H1 (cell line): ENCODE data around the gene NXPH4. TPM values are rescaled to one million over a fixed set of nuclear protein-coding genes. Genes with fewer than 3 reads are reported as not detected.
A peak's percentile ranks its signal among the peaks of the same experiment; 100 is the strongest.

Source experiments
- CTCF ChIA-PET: fragments of 300-600 bp; sonication (Branson Sonifier 250); formaldehyde crosslinking; loops from one replicate; lab custom pipeline; 2021; ENCODE audit not compliant: partially characterized antibody; lab: Charles Lee
- POLR2A ChIA-PET: fragments of 300-600 bp; sonication (Branson Sonifier 250); formaldehyde crosslinking; loops from one replicate; lab custom pipeline; 2021; ENCODE audit warnings: inconsistent platforms; ENCODE audit not compliant: partially characterized antibody; lab: Charles Lee
- DNase-seq, 2 experiments: peaks; one replicate each; pipeline versions ENCODE4 v3.0.0 to v3.0.0-alpha.2; 2010 to 2022; ENCODE audit warnings: low spot score in 2 of 2, low read depth in 1 of 2, mixed read lengths in 1 of 2
- FAIRE-seq: peaks from 2 replicates; lab custom pipeline; 2011; peaks lifted over from hg19 to GRCh38; lab: Jason Lieb, UNC
- H2AFZ ChIP-seq: 2 replicates; pipeline ENCODE4 v1.8.1; 2012; ENCODE audit warnings: low read length, inconsistent platforms
- H2AK5ac ChIP-seq: 2 replicates; pipeline ENCODE4 v1.6.1; 2013; ENCODE audit warnings: low read depth, low read length
- H2BK120ac ChIP-seq: replicated peaks from 2 replicates; pipeline ENCODE3; 2013; ENCODE audit warnings: low read depth, low read length, inconsistent platforms
- H2BK12ac ChIP-seq: 2 replicates; pipeline ENCODE4 v1.6.1; 2013; ENCODE audit warnings: low read depth, low read length
- H2BK15ac ChIP-seq: 2 replicates; pipeline ENCODE4 v1.6.1; 2013; ENCODE audit warnings: low read length
- H2BK20ac ChIP-seq: 2 replicates; pipeline ENCODE4 v1.6.1; 2013; ENCODE audit warnings: low read length
- H2BK5ac ChIP-seq: 2 replicates; pipeline ENCODE4 v1.6.1; 2013; ENCODE audit warnings: low read depth, low read length
- H3K14ac ChIP-seq: 2 replicates; pipeline ENCODE4 v1.6.1; 2013; ENCODE audit warnings: inconsistent platforms; ENCODE audit not compliant: insufficient read length
- H3K18ac ChIP-seq: 2 replicates; pipeline ENCODE4 v1.6.1; 2013; ENCODE audit warnings: low read length; ENCODE audit errors: extremely low read depth
- H3K23ac ChIP-seq: 2 replicates; pipeline ENCODE4 v1.6.1; 2013; ENCODE audit warnings: inconsistent platforms; ENCODE audit not compliant: insufficient read length
- H3K23me2 ChIP-seq: 2 replicates; pipeline ENCODE4 v1.6.1; 2013; ENCODE audit warnings: low read depth, low read length
- H3K27ac ChIP-seq: 2 replicates; pipeline ENCODE4 v1.6.1; 2011; ENCODE audit warnings: low read depth, low read length, inconsistent platforms
- H3K27me3 ChIP-seq, 4 experiments: replicated peaks in 1 of 4; 1 replicate in 1 of 4; 2 replicates in 3 of 4; pipeline versions ENCODE4 v1.6.1 to v1.8.1; 2011 to 2013; ENCODE audit warnings: low read length in 3 of 4, mild to moderate bottlenecking in 3 of 4, inconsistent platforms in 2 of 4, mixed read lengths in 2 of 4, moderate library complexity in 1 of 4; ENCODE audit not compliant: control insufficient read depth in 3 of 4, insufficient read depth in 3 of 4; ENCODE audit errors: extremely low read depth in 1 of 4
- H3K36me3 ChIP-seq, 4 experiments: 2 replicates each; pipeline versions ENCODE4 v1.6.1 to v1.8.1; 2011 to 2013; ENCODE audit warnings: mild to moderate bottlenecking in 4 of 4, low read length in 3 of 4, moderate library complexity in 2 of 4, control low read depth in 1 of 4, inconsistent platforms in 1 of 4; ENCODE audit not compliant: insufficient read depth in 4 of 4, control insufficient read depth in 2 of 4
- H3K4ac ChIP-seq: replicated peaks from 2 replicates; pipeline ENCODE3; 2013; ENCODE audit warnings: low read length, low read depth, mixed read lengths, inconsistent platforms; ENCODE audit not compliant: insufficient read length
- H3K4me1 ChIP-seq, 4 experiments: replicated peaks in 1 of 4; 1 replicate in 1 of 4; 2 replicates in 3 of 4; pipeline versions ENCODE4 v1.6.1 to v1.8.1; 2011 to 2013; ENCODE audit warnings: low read length in 3 of 4, inconsistent platforms in 2 of 4, mixed read lengths in 1 of 4; ENCODE audit not compliant: insufficient read depth in 4 of 4, control insufficient read depth in 3 of 4
- H3K4me2 ChIP-seq, 2 experiments: 2 replicates each; pipeline versions ENCODE4 v1.6.1 to v1.8.1; 2011 to 2013; ENCODE audit warnings: low read depth in 2 of 2, low read length in 2 of 2, control low read depth in 1 of 2, inconsistent platforms in 1 of 2, mild to moderate bottlenecking in 1 of 2; ENCODE audit not compliant: insufficient read depth in 1 of 2
- H3K4me3 ChIP-seq, 4 experiments: fragments of 200-600, 300-600 bp in 1 of 4; sonication (generic), shearing (Covaris generic), sonication (Bioruptor Twin) in 1 of 4; 2 replicates each; pipeline versions ENCODE4 v1.5.1 to v1.8.1; 2011 to 2016; ENCODE audit warnings: low read length in 4 of 4, low read depth in 3 of 4, control low read depth in 2 of 4, inconsistent platforms in 2 of 4, mild to moderate bottlenecking in 2 of 4, mixed read lengths in 1 of 4, moderate library complexity in 1 of 4; ENCODE audit not compliant: insufficient read depth in 2 of 4; ENCODE audit errors: extremely low read depth in 1 of 4
- H3K56ac ChIP-seq: replicated peaks from 2 replicates; pipeline ENCODE3; 2013; ENCODE audit warnings: low read depth, mild to moderate bottlenecking, mixed read lengths, low read length, inconsistent platforms; ENCODE audit not compliant: insufficient read length
- H3K79me1 ChIP-seq: 2 replicates; pipeline ENCODE4 v1.6.1; 2013; ENCODE audit warnings: low read depth, low read length, control low read depth
- H3K79me2 ChIP-seq, 2 experiments: 2 replicates each; pipeline versions ENCODE4 v1.6.1 to v1.8.1; 2012 to 2013; ENCODE audit warnings: low read length in 2 of 2, mild to moderate bottlenecking in 2 of 2, inconsistent platforms in 1 of 2; ENCODE audit not compliant: insufficient read depth in 2 of 2, control insufficient read depth in 1 of 2
- H3K9ac ChIP-seq, 4 experiments: replicated peaks in 1 of 4; 1 replicate in 1 of 4; 2 replicates in 3 of 4; pipeline versions ENCODE4 v1.6.1 to v1.8.1; 2011 to 2013; ENCODE audit warnings: low read depth in 3 of 4, low read length in 3 of 4, control low read depth in 2 of 4, mild to moderate bottlenecking in 2 of 4, moderate library complexity in 2 of 4, inconsistent platforms in 1 of 4; ENCODE audit errors: extremely low read depth in 1 of 4
- H3K9me3 ChIP-seq, 2 experiments: 2 replicates each; pipeline versions ENCODE4 v1.6.1 to v1.8.1; 2012 to 2013; ENCODE audit warnings: mild to moderate bottlenecking in 2 of 2, moderate library complexity in 2 of 2, control low read depth in 1 of 2, inconsistent platforms in 1 of 2, low read depth in 1 of 2, low read length in 1 of 2, mixed read lengths in 1 of 2; ENCODE audit not compliant: insufficient read depth in 2 of 2
- H4K20me1 ChIP-seq, 2 experiments: replicated peaks in 1 of 2; 2 replicates each; pipeline versions ENCODE3 to v1.8.1; 2011 to 2013; ENCODE audit warnings: inconsistent platforms in 2 of 2, low read length in 2 of 2, mild to moderate bottlenecking in 1 of 2; ENCODE audit not compliant: insufficient read depth in 2 of 2, control insufficient read depth in 1 of 2
- H4K5ac ChIP-seq: 2 replicates; pipeline ENCODE4 v1.6.1; 2013; ENCODE audit warnings: low read length, low read depth, mixed read lengths, inconsistent platforms; ENCODE audit not compliant: insufficient read length
- H4K8ac ChIP-seq: 2 replicates; pipeline ENCODE4 v1.8.0; 2013; ENCODE audit warnings: mild to moderate bottlenecking, moderate library complexity, low read length, inconsistent platforms; ENCODE audit not compliant: insufficient read depth; ENCODE audit errors: extremely low read depth
- H4K91ac ChIP-seq: replicated peaks from 2 replicates; pipeline ENCODE3; 2013; ENCODE audit warnings: low read length, mixed read lengths, inconsistent platforms; ENCODE audit not compliant: insufficient read length
- CBX8 ChIP-seq: fragments of 300-800, 300-1000 bp; sonication (generic); IDR thresholded peaks from 2 replicates; pipeline ENCODE4 v1.7.1; 2016; ENCODE audit warnings: low read depth, low read length, borderline replicate concordance
- JUN ChIP-seq: IDR thresholded peaks from 2 replicates; pipeline ENCODE4 v1.6.1; 2011; ENCODE audit warnings: low read depth, mild to moderate bottlenecking, improper control_type of control experiment, low read length
- JUND ChIP-seq: IDR thresholded peaks from 2 replicates; pipeline ENCODE4 v1.6.1; 2011; ENCODE audit warnings: mild to moderate bottlenecking, improper control_type of control experiment, low read length
- MAFK ChIP-seq: IDR thresholded peaks from 2 replicates; pipeline ENCODE4 v1.6.1; 2012; ENCODE audit warnings: low read depth, mild to moderate bottlenecking, improper control_type of control experiment, low read length
- POLR2A ChIP-seq, 2 experiments: IDR thresholded peaks; 1 replicate in 1 of 2; 2 replicates in 1 of 2; pipeline ENCODE4 v1.6.1; 2011; ENCODE audit warnings: low read depth in 2 of 2, low read length in 2 of 2, mild to moderate bottlenecking in 2 of 2; ENCODE audit errors: control extremely low read depth in 1 of 2
- SIRT6 ChIP-seq: IDR thresholded peaks from one replicate; pipeline ENCODE4 v1.7.1; 2012; ENCODE audit warnings: low read length, inconsistent platforms
- TAF7 ChIP-seq: optimal IDR thresholded peaks from 2 replicates; pipeline ENCODE3; 2011; ENCODE audit warnings: low read depth, mild to moderate bottlenecking, inconsistent platforms, low read length, moderate library complexity, borderline replicate concordance
- TCF12 ChIP-seq: IDR thresholded peaks from 2 replicates; pipeline ENCODE4 v1.6.1; 2011; ENCODE audit warnings: low read depth, mild to moderate bottlenecking, low read length
- WGBS, 2 experiments: shearing (Covaris generic) in 1 of 2; methylation state at CpG; one replicate each; pipeline versions ENCODE4 v1.1.6 to v1.1.7; 2013 to 2015; ENCODE audit warnings: low lambda C conversion rate in 2 of 2, mixed read lengths in 2 of 2, inconsistent platforms in 1 of 2, low coverage in 1 of 2, missing lambda C conversion rate in 1 of 2; ENCODE audit not compliant: insufficient replicate concordance in 2 of 2, insufficient coverage in 1 of 2, insufficient read length in 1 of 2; ENCODE audit errors: extremely low coverage in 1 of 2, missing lambda C conversion rate in 1 of 2; 5-methylcytosine and 5-hydroxymethylcytosine counted together
- polyA plus RNA-seq, 7 experiments: library from polyadenylated mRNA; depleted of rRNA in 3 of 7; stranded (reverse) in 5 of 7; unstranded in 2 of 7; fragments of >200 nt in 5 of 7; fragments of 200-250 nt in 2 of 7; gene quantifications; 1 replicate in 5 of 7; 2 replicates in 1 of 7; 4 replicates in 1 of 7; pipeline versions ENCODE4 v1.2.1 to v1.2.3, GENCODE V29; 2011 to 2013; ENCODE audit warnings: missing spikeins in 2 of 7, mixed read lengths in 2 of 7
- total RNA-seq: library from RNA; stranded (reverse); fragmentation: NEBNext Ultra II Directional; extraction: Animal tissue kit (Norgen Biotek cat#: 25700); gene quantifications from 2 replicates; pipeline ENCODE4 v1.2.1, GENCODE V29; 2021
- TF ChIP-seq, protein P1 (sequence below): IDR thresholded peaks from 2 replicates; pipeline ENCODE4 v1.6.1; 2011; ENCODE audit warnings: low read length, improper control_type of control experiment
- TF ChIP-seq, protein P2 (sequence below): IDR thresholded peaks from 2 replicates; pipeline ENCODE4 v1.6.1; 2012; ENCODE audit warnings: inconsistent platforms

Gene NXPH4
- total and polyA plus RNA-seq, 2 of the 8 experiments (the other 6 are each of a cell fraction or from before 2014, with no cell fraction given) = 0.92 to 1.7 TPM

DNA sequence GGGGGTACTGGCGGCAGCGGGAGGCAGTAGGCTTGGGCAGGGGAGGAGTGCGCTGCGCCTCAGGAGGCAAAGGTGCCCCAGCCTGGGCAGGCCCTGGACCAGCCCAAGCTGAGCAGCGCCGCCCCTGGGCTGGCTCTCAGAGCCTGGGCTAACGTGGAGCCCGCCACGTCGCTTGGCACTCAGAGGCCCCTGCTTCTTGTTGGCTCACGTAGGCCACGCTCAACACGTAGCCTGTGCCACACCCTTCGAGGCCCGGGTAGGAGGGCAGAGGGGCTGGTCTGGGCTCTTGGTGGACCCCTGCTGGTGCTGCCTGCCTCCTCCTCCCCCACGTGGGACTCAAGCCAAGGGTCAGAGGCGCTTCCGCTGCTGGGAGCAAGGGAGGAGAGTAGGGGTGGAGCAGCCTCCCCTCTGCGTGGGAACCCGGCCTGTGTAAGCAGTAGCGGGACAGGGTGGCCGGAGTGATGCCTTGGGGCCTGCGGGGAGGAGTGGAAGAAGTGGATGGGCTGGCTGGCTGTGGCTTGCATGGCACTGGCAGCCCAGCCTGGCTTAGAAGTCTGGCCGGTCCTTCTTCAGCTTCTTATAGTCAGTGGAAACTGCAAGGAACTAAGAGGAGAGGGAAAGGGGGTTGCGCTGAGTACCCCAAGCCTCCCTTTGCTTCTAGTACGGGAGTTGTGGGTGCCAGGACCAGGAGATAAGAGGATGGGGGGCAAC is 18.6 kb downstream of the NXPH4 start:
- H3K79me2 ChIP-seq = peaks cover 6 to 13% of the 10 kb centered on the region in 2 experiments; a peak in 3 of 4 replicates
- H3K9ac ChIP-seq = no peak overlapping the region
- H3K14ac ChIP-seq = no peak overlapping the region
- TF ChIP-seq MAFK (no peak), JUN (no peak), JUND (no peak), CBX8 (no peak), TCF12 (no peak), TAF7 (no peak), POLR2A (IDR thresholded peaks at IDR 0.05; ENCODE audit: control extremely low read depth in 1 of 2, low read depth in 2 of 2, low read length in 2 of 2) (no peak; a peak in 2 of 3 replicates), SIRT6 (no peak)
- TF ChIP-seq, protein P1, sequence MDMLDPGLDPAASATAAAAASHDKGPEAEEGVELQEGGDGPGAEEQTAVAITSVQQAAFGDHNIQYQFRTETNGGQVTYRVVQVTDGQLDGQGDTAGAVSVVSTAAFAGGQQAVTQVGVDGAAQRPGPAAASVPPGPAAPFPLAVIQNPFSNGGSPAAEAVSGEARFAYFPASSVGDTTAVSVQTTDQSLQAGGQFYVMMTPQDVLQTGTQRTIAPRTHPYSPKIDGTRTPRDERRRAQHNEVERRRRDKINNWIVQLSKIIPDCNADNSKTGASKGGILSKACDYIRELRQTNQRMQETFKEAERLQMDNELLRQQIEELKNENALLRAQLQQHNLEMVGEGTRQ = 0 out of 2 replicates have a peak, but pooled peaks have one; percentile 19
- TF ChIP-seq, protein P2, sequence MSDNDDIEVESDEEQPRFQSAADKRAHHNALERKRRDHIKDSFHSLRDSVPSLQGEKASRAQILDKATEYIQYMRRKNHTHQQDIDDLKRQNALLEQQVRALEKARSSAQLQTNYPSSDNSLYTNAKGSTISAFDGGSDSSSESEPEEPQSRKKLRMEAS = peak; percentile 48; the same call in 1 of the 2 replicates
- peaks cover 25 to 38% of the 10 kb centered on the region in 2 experiments for H4K20me1 ChIP-seq
- DNase-seq (peak in 1 of 2 experiments; percentile 65), FAIRE-seq (no peak)
- no peak overlapping the region for H2AFZ ChIP-seq
- H3K4me3 ChIP-seq = no peak overlapping the region; a peak in 1 of 8 replicates
- no peak overlapping the region for H2BK20ac ChIP-seq
- no peak overlapping the region for H3K27ac ChIP-seq
- CTCF ChIA-PET = interaction anchor here (17.3 to 27.9 kb wide), 3 partner anchors 8 to 221 kb away, joined by 225 to 726 read pairs (median 527); partner anchors contain the start of genes GLI1, INHBE, NXPH4 and SHMT2
- H4K91ac ChIP-seq = no peak overlapping the region
- H3K56ac ChIP-seq = no peak overlapping the region
- H2BK12ac ChIP-seq = no peak overlapping the region
- peak overlapping the region in 1 of 2 experiments; percentile 12; a peak in 1 of 4 replicates for H3K4me2 ChIP-seq
- H2BK120ac ChIP-seq = no peak overlapping the region
- no peak overlapping the region for H3K4ac ChIP-seq
- no peak overlapping the region for H3K18ac ChIP-seq
- H3K23me2 ChIP-seq = peaks cover 26% of the 10 kb centered on the region
- peaks cover 11% of the 10 kb centered on the region for H3K79me1 ChIP-seq
- H3K27me3 ChIP-seq = peaks cover 36 to 55% (median 47%) of the 10 kb centered on the region in 4 experiments
- no peaks in the 10 kb centered on the region for H3K9me3 ChIP-seq
- H4K8ac ChIP-seq = no peak overlapping the region
- H3K23ac ChIP-seq = no peak overlapping the region
- no peak overlapping the region for H2BK5ac ChIP-seq
- H3K4me1 ChIP-seq = peaks cover 6 to 59% (median 35%) of the 10 kb centered on the region in 4 experiments
- H2AK5ac ChIP-seq = no peak overlapping the region
- WGBS, 2 experiments = 44% methylated on average over 22 of the region's 26 CpGs; no CpG with 5 or more reads in 1 of the 2 experiments
- POLR2A ChIA-PET = interaction anchor here (0.5 to 23.7 kb wide), 18 partner anchors 6 to 285 kb away, joined by 3 to 852 read pairs (median 4); partner anchors contain the start of genes DDIT3, GLI1, INHBE and LRP1
- H3K36me3 ChIP-seq = peaks cover 29 to 42% (median 35%) of the 10 kb centered on the region in 4 experiments
- H4K5ac ChIP-seq = no peak overlapping the region
- H2BK15ac ChIP-seq = no peak overlapping the region
